Brain microvascular endothelial cell (primary cell): Measurements from ENCODE around the gene CFAP20DC.

Experiments
- DNase-seq: peaks from one replicate; pipeline ENCODE4 v3.0.0-alpha.2; 2020
- H3K27ac ChIP-seq: fragments of 250-450 bp; sonication (Bioruptor Pico); 2 replicates; pipeline ENCODE4 v1.5.1; 2020; ENCODE audit warnings: mild to moderate bottlenecking, moderate library complexity
- H3K27me3 ChIP-seq: fragments of 250-450 bp; sonication (Bioruptor Pico); replicated peaks from 2 replicates; pipeline ENCODE4 v1.5.1; 2020; ENCODE audit warnings: mild to moderate bottlenecking
- H3K36me3 ChIP-seq: fragments of 250-450 bp; sonication (Bioruptor Pico); replicated peaks from 2 replicates; pipeline ENCODE4 v1.5.1; 2020; ENCODE audit warnings: mild to moderate bottlenecking
- H3K4me3 ChIP-seq: 2 replicates; pipeline ENCODE4 v1.5.1; 2011; ENCODE audit warnings: low read depth, mild to moderate bottlenecking, control low read depth, low read length, moderate library complexity
- in situ Hi-C: cut with HindIII; loops from 2 replicates; pipeline ENCODE4 v1.10.0; 2017; ENCODE audit warnings: low sequenced_read_pairs, low pct_ligation_motif_present
- TF ChIP-seq, protein P1 (sequence below): IDR thresholded peaks from 2 replicates; pipeline ENCODE4 v1.5.1; 2011; ENCODE audit warnings: low read depth, mild to moderate bottlenecking, moderate library complexity, low read length, control low read depth, inconsistent platforms; ENCODE audit errors: missing control alignments

Gene CFAP20DC

GRCh38 chr3:58955308-58955707 lies 94.5 kb downstream of the CFAP20DC start:
- H3K36me3 ChIP-seq: no peaks in the 10 kb centered on the region
- no peak overlapping the region for H3K4me3 ChIP-seq
- no peaks in the 10 kb centered on the region for H3K27me3 ChIP-seq
- H3K27ac ChIP-seq: no peak overlapping the region
- in situ Hi-C loops: no loop called here
- TF ChIP-seq, protein P1, sequence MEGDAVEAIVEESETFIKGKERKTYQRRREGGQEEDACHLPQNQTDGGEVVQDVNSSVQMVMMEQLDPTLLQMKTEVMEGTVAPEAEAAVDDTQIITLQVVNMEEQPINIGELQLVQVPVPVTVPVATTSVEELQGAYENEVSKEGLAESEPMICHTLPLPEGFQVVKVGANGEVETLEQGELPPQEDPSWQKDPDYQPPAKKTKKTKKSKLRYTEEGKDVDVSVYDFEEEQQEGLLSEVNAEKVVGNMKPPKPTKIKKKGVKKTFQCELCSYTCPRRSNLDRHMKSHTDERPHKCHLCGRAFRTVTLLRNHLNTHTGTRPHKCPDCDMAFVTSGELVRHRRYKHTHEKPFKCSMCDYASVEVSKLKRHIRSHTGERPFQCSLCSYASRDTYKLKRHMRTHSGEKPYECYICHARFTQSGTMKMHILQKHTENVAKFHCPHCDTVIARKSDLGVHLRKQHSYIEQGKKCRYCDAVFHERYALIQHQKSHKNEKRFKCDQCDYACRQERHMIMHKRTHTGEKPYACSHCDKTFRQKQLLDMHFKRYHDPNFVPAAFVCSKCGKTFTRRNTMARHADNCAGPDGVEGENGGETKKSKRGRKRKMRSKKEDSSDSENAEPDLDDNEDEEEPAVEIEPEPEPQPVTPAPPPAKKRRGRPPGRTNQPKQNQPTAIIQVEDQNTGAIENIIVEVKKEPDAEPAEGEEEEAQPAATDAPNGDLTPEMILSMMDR: no peak
- DNase-seq: no peak

DNA sequence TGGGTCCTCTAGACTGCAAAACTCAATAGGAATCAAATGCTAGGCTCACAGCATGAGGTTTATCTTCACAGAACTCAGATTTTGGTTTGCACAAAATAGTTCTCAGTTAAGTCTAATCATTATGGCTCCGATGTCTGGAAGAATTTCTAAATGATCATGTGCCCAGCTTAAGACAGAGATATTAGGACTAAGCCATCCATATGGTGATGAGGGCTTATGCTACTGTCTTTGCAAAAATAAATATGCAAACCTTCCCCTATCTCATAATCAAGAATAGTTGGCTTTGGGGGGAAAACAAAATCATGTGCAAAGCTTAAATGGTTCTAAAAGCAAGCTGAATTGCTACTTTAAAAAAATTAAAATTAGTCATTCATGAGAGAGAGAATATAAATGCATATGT lies 96.5 kb downstream of the CFAP20DC start:
- TF ChIP-seq, protein P1: no peak
- no peak overlapping the region for H3K27ac ChIP-seq
- in situ Hi-C loops: no loop called here

GRCh38 chr3:58952128-58952917 lies 97.5 kb downstream of the CFAP20DC start:
- TF ChIP-seq, protein P1: no peak
- peak; percentile 18 for DNase-seq
- H3K36me3 ChIP-seq: no peaks in the 10 kb centered on the region
- no peak overlapping the region for H3K4me3 ChIP-seq
- no peaks in the 10 kb centered on the region for H3K27me3 ChIP-seq
- H3K27ac ChIP-seq: no peak overlapping the region
- in situ Hi-C loops: no loop called here

More for the DNA sequence above, 96.5 kb downstream of the CFAP20DC start:
- H3K4me3 ChIP-seq: no peak overlapping the region
- H3K27me3 ChIP-seq: no peaks in the 10 kb centered on the region
- no peaks in the 10 kb centered on the region for H3K36me3 ChIP-seq
- DNase-seq: no peak

- no peak for DNase-seq
- Histone ChIP-seq H3K4me3 (no peak overlapping the region), H3K27me3 (no peaks in the 10 kb centered on the region), H3K36me3 (no peaks in the 10 kb centered on the region), H3K27ac (no peak overlapping the region)
- TF ChIP-seq, protein P1: no peak
- in situ Hi-C loops: no loop called here
These were observed 101.8 kb downstream of the CFAP20DC start for GRCh38 chr3:58948018-58948417.

DNA sequence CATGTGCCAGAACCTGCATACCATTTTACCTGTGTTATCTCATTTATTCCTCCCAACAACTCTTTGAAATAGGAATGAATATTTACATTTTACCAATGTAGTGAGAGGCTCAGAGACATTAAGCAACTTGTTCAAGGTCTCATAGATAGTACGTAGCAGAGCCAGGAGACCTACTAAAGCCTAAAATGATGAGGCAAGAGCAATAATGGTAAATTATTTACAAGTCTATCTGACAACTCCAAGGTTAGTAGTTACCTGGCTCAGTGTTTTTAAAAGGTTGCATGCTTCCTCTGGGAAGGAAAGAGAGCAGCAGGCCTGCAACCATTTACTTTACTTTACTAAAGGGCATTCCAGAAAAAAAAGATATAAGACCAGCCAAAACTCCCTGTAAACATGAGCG lies 103.0 kb downstream of the CFAP20DC start:
- H3K4me3 ChIP-seq: no peak overlapping the region
- DNase-seq: no peak
- TF ChIP-seq, protein P1: no peak
- in situ Hi-C loops: no loop called here
- H3K27me3 ChIP-seq: no peaks in the 10 kb centered on the region
- H3K27ac ChIP-seq: no peak overlapping the region
- no peaks in the 10 kb centered on the region for H3K36me3 ChIP-seq

GRCh38 chr3:58938057-58938456 lies 111.8 kb downstream of the CFAP20DC start:
- TF ChIP-seq, protein P1: no peak
- in situ Hi-C loops: no loop called here

More at GRCh38 chr3:58938057-58938456, 111.8 kb downstream of the CFAP20DC start:
- Histone ChIP-seq H3K27ac (no peak overlapping the region), H3K27me3 (no peaks in the 10 kb centered on the region), H3K4me3 (no peak overlapping the region), H3K36me3 (no peaks in the 10 kb centered on the region)
- no peak for DNase-seq
